ENCODE measurements around the gene MCC.

MCC gene

DNA sequence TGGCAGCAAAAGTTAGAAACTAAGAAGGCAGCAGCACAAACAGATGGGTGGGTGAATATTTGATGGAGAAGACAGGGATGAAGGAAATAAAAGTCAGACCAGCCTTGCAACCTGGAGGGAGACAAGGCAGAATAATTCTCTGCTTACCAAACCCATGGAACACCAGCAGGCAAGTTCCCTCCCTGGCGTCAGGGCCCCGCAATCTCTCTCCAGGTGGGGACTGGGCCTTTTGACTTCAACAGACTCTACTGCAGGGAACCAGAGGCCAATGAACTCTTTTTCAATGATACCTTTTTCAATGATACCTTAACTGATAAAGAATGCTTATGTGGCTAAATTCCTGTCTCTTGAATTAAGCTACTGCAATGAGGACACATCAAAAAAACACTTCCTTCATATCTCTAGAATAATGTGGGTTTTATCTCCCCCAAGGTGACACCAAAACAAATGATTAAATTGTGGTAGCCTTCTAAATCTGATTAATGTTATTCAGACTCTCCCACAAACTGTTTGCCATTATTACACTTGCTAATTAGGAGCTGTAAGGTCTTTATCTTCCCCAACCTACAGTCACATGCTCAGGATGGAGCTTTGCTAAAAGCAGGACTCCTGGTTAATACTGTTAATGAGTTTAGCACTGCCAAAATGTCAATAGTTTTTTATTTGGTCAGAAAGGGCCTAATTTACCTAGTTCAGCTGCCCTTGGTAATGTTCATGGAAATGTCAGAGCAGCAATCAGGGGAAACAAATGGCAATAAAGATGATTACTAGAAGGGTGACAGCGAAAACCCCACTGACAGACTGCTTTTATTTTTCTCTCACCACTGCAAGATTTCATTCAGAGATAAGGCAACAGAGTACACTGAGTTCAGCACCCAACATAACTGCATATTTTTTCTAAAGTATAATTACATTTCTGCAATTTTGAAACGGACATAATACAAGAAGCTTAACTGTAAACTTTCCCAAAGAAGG, 218.9 kb downstream of the MCC start:
- no peak for DNase-seq (ENCODE audit: low spot score)
- in situ Hi-C loops (cut with MboI; ENCODE audit: low sequenced_read_pairs, unreplicated experiment), result no loop called here
- TF ChIP-seq, protein P1, sequence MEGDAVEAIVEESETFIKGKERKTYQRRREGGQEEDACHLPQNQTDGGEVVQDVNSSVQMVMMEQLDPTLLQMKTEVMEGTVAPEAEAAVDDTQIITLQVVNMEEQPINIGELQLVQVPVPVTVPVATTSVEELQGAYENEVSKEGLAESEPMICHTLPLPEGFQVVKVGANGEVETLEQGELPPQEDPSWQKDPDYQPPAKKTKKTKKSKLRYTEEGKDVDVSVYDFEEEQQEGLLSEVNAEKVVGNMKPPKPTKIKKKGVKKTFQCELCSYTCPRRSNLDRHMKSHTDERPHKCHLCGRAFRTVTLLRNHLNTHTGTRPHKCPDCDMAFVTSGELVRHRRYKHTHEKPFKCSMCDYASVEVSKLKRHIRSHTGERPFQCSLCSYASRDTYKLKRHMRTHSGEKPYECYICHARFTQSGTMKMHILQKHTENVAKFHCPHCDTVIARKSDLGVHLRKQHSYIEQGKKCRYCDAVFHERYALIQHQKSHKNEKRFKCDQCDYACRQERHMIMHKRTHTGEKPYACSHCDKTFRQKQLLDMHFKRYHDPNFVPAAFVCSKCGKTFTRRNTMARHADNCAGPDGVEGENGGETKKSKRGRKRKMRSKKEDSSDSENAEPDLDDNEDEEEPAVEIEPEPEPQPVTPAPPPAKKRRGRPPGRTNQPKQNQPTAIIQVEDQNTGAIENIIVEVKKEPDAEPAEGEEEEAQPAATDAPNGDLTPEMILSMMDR (IDR thresholded peaks at IDR 0.05; ENCODE audit: borderline replicate concordance, control extremely low read depth, extremely low read depth, insufficient read depth, missing control alignments), result no peak

DNA sequence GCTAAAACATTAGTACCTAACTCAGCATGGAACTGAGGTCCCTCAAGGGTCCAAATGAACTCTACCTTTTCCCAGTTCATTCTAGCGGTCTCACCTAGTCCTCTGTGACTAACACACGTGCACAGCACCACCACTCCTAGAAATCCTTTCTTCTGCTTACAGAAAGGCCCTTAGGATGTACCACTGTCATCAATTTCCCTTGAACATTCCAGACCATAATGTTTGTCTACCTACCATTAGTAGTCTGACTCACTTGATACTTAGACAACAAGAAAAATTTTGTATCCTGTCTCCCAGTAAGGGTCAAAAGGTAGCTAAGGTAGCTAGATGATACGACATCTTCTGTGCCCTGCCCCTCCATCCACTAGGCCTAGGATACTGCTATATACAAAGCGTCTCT, 220.0 kb downstream of the MCC start:
- in situ Hi-C loops (cut with MboI; ENCODE audit: low sequenced_read_pairs, unreplicated experiment), result no loop called here
- no peak for DNase-seq (ENCODE audit: low spot score)
- TF ChIP-seq, protein P1 (IDR thresholded peaks at IDR 0.05; ENCODE audit: borderline replicate concordance, control extremely low read depth, extremely low read depth, insufficient read depth, missing control alignments), result no peak

DNA sequence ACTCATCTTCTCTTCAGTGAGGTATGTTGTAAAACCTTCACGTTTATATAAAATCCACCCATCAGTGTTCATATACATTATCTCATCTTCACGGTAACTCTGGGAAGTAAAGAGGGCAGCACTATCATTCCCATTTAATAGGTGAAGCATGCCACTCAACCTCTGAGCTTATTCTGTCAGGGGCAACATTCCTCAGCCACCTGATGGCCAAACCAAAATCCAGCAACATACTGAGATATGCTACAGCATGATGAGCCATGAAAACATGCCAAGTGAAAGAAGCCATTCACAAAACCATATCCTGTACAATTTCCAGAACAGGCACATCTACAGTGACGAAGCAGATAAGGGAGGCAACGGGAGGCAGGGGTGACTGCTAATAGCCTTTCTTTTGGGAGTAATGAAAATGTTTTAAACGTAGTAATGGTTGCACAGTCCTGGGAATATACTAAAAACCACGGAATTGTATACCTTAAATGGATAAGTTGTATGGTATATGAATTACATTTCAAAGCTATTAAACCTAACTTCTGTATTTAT, 220.8 kb downstream of the MCC start:
- TF ChIP-seq, protein P1 (IDR thresholded peaks at IDR 0.05; ENCODE audit: borderline replicate concordance, control extremely low read depth, extremely low read depth, insufficient read depth, missing control alignments), result no peak
- in situ Hi-C loops (cut with MboI; ENCODE audit: low sequenced_read_pairs, unreplicated experiment), result no loop called here
- DNase-seq (ENCODE audit: low spot score), result no peak

DNA sequence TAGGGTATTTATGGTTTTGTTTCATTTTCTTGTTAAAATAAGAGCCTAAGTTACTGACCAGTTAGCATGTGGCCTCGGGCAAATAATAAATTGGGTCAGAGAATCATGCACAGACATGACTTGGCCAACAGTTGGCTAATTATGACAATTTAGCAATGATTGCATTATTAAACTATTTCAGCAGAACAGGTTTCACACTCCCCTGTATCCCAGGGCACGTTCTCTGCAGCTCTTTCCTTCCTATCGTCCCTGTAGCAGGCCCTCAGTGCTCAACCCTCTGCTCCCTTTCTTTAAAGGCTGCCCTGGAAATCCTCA, 221.4 kb downstream of the MCC start:
- in situ Hi-C loops (cut with MboI; ENCODE audit: low sequenced_read_pairs, unreplicated experiment), result no loop called here
- TF ChIP-seq, protein P1 (IDR thresholded peaks at IDR 0.05; ENCODE audit: borderline replicate concordance, control extremely low read depth, extremely low read depth, insufficient read depth, missing control alignments), result no peak

DNA sequence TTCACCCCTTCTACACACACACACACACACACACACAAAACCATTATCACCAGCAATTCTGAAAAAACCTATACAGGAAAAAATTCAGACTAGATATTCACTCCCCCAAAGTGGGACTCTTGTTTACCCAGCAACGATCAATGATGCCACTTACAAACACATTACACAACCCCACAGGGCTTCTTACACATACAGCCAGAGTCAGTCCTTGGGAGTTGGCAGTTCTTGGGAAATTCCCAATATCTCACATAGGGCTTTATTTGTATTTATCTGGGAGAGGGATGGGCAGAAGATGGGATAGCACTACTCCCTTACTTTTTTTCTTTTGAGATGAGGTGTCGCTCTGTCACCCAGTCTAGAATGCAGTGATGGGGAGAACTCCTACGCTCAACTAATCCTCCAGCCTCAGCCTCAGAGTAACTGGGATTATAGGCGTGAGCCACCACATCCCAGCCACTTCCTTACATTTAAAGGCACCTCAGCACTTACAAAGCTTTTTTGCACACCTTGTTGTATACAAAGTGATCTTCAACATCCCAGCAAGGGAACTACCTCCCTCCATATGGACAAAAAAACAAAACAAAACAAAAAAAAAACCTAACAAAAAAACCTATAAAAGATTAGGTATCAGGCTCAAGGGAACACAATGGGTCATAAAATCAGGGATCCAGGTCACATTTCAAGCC, 221.9 kb downstream of the MCC start:
- TF ChIP-seq, protein P1 (IDR thresholded peaks at IDR 0.05; ENCODE audit: borderline replicate concordance, control extremely low read depth, extremely low read depth, insufficient read depth, missing control alignments), result no peak
- in situ Hi-C loops (cut with MboI; ENCODE audit: low sequenced_read_pairs, unreplicated experiment), result no loop called here
- no peak for DNase-seq (ENCODE audit: low spot score)

More for the DNA sequence above, 221.4 kb downstream of the MCC start:
- DNase-seq (ENCODE audit: low spot score), result no peak

DNA sequence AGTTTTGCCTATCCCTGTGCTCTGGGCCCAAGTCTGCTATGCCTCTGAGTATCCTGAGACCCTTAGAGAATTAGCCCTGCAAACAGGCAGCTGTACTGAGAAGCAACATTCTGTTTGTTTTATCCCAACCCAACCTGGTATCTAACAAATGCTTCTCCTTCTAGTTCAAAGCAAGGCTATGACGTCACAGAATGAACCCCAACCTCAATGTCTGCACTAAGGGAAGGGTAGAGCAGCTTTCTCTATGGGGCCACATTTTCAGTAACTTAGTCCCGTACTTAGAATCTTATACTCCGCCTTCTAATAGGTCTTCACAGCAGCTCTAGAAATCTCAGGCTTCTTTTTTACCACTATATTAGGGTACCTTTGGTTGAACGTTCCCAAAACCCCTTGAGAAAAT, 223.1 kb downstream of the MCC start:
- no peak for DNase-seq (ENCODE audit: low spot score)
- TF ChIP-seq, protein P1 (IDR thresholded peaks at IDR 0.05; ENCODE audit: borderline replicate concordance, control extremely low read depth, extremely low read depth, insufficient read depth, missing control alignments), result no peak
- in situ Hi-C loops (cut with MboI; ENCODE audit: low sequenced_read_pairs, unreplicated experiment), result no loop called here

Data from GM13976 (cell line).